Upper lobe of left lung (tissue), 4 donors: ENCODE measurements around the gene ADAMTSL3.

Source experiments
- CTCF ChIP-seq, 6 experiments: fragments of 450-650 bp in 4 of 6; fragments of 200-600 bp in 2 of 6; sonication (generic) in 2 of 6; IDR thresholded peaks; one replicate each; pipeline ENCODE4 v1.5.1; 2016 to 2019; ENCODE audit warnings: antibody characterized with exemption in 6 of 6
- EP300 ChIP-seq, 4 donors: sonication (generic); formaldehyde crosslinking; IDR thresholded peaks; one replicate each; pipeline ENCODE4 v1.5.1; 2017; ENCODE audit warnings: antibody characterized with exemption in 4 of 4, control low read depth in 2 of 4
- POLR2AphosphoS5 ChIP-seq, 2 donors: sonication (generic); formaldehyde crosslinking; IDR thresholded peaks; one replicate each; pipeline ENCODE4 v1.5.1; 2017; ENCODE audit warnings: antibody characterized with exemption in 2 of 2

GRCh38 chr15:83991163-83991562 lies 337.2 kb downstream of the ADAMTSL3 start:
- TF ChIP-seq CTCF (IDR thresholded peaks at IDR 0.05) (no peak), EP300 (IDR thresholded peaks at IDR 0.05) (no peak), POLR2AphosphoS5 (IDR thresholded peaks at IDR 0.05) (no peak)
